CD8-positive, alpha-beta memory T cell (primary cell): ENCODE data around the gene DSCAM. TPM values are rescaled to one million over a fixed set of nuclear protein-coding genes. Genes with fewer than 3 reads are reported as not detected.

Experiments
- CTCF ChIA-PET: fragments of 350-600 bp; sonication (Branson Sonifier 250); formaldehyde crosslinking; loops from one replicate; lab custom pipeline; 2021; ENCODE audit warnings: antibody characterized with exemption; lab: Charles Lee
- POLR2A ChIA-PET: fragments of 350-600 bp; sonication (Branson Sonifier 250); formaldehyde crosslinking; loops from one replicate; lab custom pipeline; 2021; ENCODE audit warnings: antibody characterized with exemption; lab: Charles Lee
- DNase-seq, 5 donors: peaks; one replicate each; pipeline versions ENCODE4 v3.0.0 to v3.0.0-alpha.2; 2020 to 2022; ENCODE audit warnings: mixed read lengths in 1 of 5
- H3K27ac ChIP-seq: one replicate; pipeline ENCODE4 v1.7.0; 2013; ENCODE audit warnings: low read depth, mild to moderate bottlenecking, low read length, moderate library complexity
- H3K27me3 ChIP-seq: 2 replicates; pipeline ENCODE4 v1.7.0; 2013; ENCODE audit warnings: low read length, mild to moderate bottlenecking; ENCODE audit not compliant: insufficient read depth, poor library complexity, severe bottlenecking
- H3K36me3 ChIP-seq: 2 replicates; pipeline ENCODE4 v1.7.0; 2013; ENCODE audit warnings: mild to moderate bottlenecking, low read length, moderate library complexity; ENCODE audit not compliant: insufficient read depth
- H3K4me1 ChIP-seq: 2 replicates; pipeline ENCODE4 v1.7.0; 2013; ENCODE audit warnings: mild to moderate bottlenecking, low read length, moderate library complexity; ENCODE audit not compliant: insufficient read depth
- H3K4me3 ChIP-seq: 2 replicates; pipeline ENCODE4 v1.7.0; 2013; ENCODE audit warnings: mild to moderate bottlenecking, low read length
- H3K9me3 ChIP-seq: 2 replicates; pipeline ENCODE4 v1.7.0; 2013; ENCODE audit warnings: mild to moderate bottlenecking, low read length
- H3K27ac Mint-ChIP-seq, 8 donors: one replicate each; pipeline ENCODE4 v1.8.0; 2020 to 2021; ENCODE audit warnings: mixed read lengths in 8 of 8, mild to moderate bottlenecking in 6 of 8, inconsistent platforms in 3 of 8, moderate library complexity in 3 of 8
- H3K27me3 Mint-ChIP-seq, 2 donors: one replicate each; pipeline ENCODE4 v1.8.0; 2020 to 2021; ENCODE audit warnings: mixed read lengths in 2 of 2, mild to moderate bottlenecking in 1 of 2, moderate library complexity in 1 of 2
- H3K36me3 Mint-ChIP-seq, 3 donors: one replicate each; pipeline ENCODE4 v1.8.0; 2020 to 2021; ENCODE audit warnings: mixed read lengths in 3 of 3, inconsistent platforms in 1 of 3, mild to moderate bottlenecking in 1 of 3
- H3K4me1 Mint-ChIP-seq, 3 donors: one replicate each; pipeline ENCODE4 v1.8.0; 2020 to 2021; ENCODE audit warnings: mixed read lengths in 3 of 3, inconsistent platforms in 1 of 3, mild to moderate bottlenecking in 1 of 3
- H3K4me3 Mint-ChIP-seq, 7 donors: one replicate each; pipeline ENCODE4 v1.8.0; 2020 to 2021; ENCODE audit warnings: mixed read lengths in 7 of 7, mild to moderate bottlenecking in 6 of 7, moderate library complexity in 4 of 7, inconsistent platforms in 2 of 7
- H3K9me3 Mint-ChIP-seq, 5 donors: one replicate each; pipeline ENCODE4 v1.8.0; 2020 to 2022; ENCODE audit warnings: mixed read lengths in 5 of 5, mild to moderate bottlenecking in 3 of 5, moderate library complexity in 2 of 5, inconsistent platforms in 1 of 5
- polyA plus RNA-seq: library from polyadenylated mRNA; unstranded; fragments of 300-500 nt; fragmentation: Illumina TruSeq; gene quantifications from one replicate; pipeline ENCODE4 v1.2.3, GENCODE V29; 2021
- total RNA-seq, 2 experiments: library from RNA; stranded (reverse); gene quantifications; one replicate each; pipeline ENCODE4 v1.2.3, GENCODE V29; 2021

The DSCAM gene
- total and polyA plus RNA-seq, 3 experiments from 2014 or later = not detected

DNA sequence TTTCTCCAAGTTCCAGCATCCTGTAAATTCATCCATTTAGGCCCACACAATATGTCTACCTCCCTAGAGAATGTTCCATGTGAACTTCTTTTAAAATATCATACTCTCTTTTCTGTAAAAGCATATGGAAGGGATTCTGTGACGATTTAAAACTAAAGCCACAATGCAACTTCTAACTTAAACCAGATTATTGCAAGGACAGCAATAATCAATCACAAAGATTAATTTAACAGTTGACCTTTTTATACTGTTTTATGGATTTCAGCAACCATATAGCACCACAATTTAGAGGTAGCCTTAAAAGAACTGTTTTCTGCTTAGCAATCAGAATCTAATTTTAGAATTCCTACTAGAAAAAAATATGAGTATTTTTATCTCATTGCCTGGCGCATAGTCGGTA lies 58.3 kb downstream of the DSCAM start:
- Histone ChIP-seq H3K27ac (no peak overlapping the region), H3K36me3 (no peaks in the 10 kb centered on the region), H3K4me1 (no peaks in the 10 kb centered on the region), H3K27me3 (no peaks in the 10 kb centered on the region), H3K4me3 (no peak overlapping the region), H3K9me3 (no peaks in the 10 kb centered on the region)
- POLR2A ChIA-PET = no interaction called here
- CTCF ChIA-PET = no interaction called here
- Mint-ChIP-seq H3K27ac (no peak overlapping the region), H3K27me3 (no peaks in the 10 kb centered on the region), H3K36me3 (no peaks in the 10 kb centered on the region), H3K4me1 (no peaks in the 10 kb centered on the region), H3K9me3 (peaks cover 0 to 8% (median 2%) of the 10 kb centered on the region in 5 donors), H3K4me3 (no peak overlapping the region)
- DNase-seq = no peak

DNA sequence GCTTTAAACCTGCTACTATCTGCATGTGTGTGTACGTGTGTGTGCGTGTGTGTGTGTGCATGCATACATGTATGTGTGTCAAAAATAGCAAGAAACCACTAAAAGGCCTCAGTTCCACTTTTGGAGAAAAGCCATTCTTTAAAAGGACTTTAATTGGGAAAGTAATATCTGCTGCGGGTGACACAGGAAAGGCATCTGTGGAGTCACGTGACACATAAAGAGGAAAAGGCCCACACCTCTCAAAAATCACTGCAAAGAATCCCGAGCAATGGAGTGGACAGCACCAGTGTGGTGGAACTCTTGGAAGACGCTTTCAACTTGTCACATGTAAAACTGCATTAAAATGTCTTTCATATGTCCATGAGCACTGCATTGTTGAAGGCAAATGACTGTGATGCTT lies 63.6 kb downstream of the DSCAM start:
- Mint-ChIP-seq H3K27ac (no peak overlapping the region), H3K4me1 (no peaks in the 10 kb centered on the region)

DNA sequence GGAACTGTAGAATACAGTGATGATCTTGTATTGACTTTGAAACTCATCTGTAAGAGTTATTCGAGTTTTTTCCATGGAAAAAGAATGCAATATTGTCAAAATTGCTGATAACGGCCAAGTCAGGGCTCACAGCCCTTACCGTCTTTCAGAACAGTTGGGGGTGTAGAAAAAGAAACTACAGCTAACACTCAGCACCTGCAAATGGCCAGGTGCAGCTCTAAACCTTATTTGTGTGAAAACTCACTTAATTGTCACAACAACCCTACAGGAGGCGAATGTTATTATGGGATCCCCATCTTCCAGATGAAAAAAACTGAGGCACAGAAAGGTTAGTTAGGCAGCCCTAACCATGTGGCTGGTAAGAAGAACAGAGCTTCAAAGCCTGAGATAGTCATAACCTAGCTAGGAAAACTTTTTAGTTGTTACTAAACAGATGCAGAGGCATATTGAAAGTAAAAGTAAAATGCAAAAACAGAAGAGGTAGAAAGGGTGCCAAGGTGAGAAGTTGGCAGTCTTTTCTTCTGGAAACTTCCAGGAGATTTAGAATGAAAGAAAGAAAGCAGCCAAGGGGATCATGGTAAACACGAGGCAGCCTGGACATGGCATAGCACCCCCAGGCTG lies 76.4 kb downstream of the DSCAM start:
- H3K4me1 Mint-ChIP-seq = no peaks in the 10 kb centered on the region
- H3K36me3 Mint-ChIP-seq = no peaks in the 10 kb centered on the region
- Histone ChIP-seq H3K4me3 (no peak overlapping the region), H3K4me1 (no peaks in the 10 kb centered on the region), H3K9me3 (no peaks in the 10 kb centered on the region), H3K27me3 (no peaks in the 10 kb centered on the region), H3K27ac (no peak overlapping the region), H3K36me3 (no peaks in the 10 kb centered on the region)
- no peak overlapping the region for H3K4me3 Mint-ChIP-seq
- no peaks in the 10 kb centered on the region for H3K27me3 Mint-ChIP-seq
- no peak overlapping the region for H3K27ac Mint-ChIP-seq
- DNase-seq = no peak
- H3K9me3 Mint-ChIP-seq = peaks cover 2 to 8% (median 5%) of the 10 kb centered on the region in 5 donors
- CTCF ChIA-PET = no interaction called here
- POLR2A ChIA-PET = no interaction called here

More for the DNA sequence above, 63.6 kb downstream of the DSCAM start:
- Histone ChIP-seq H3K27me3 (no peaks in the 10 kb centered on the region), H3K9me3 (no peaks in the 10 kb centered on the region), H3K27ac (no peak overlapping the region), H3K4me3 (no peak overlapping the region), H3K4me1 (no peaks in the 10 kb centered on the region), H3K36me3 (no peaks in the 10 kb centered on the region)
- Mint-ChIP-seq H3K27me3 (no peaks in the 10 kb centered on the region), H3K36me3 (no peaks in the 10 kb centered on the region), H3K4me3 (no peak overlapping the region), H3K9me3 (peaks cover 3 to 7% (median 3%) of the 10 kb centered on the region in 5 donors)
- ChIA-PET CTCF (no interaction called here), POLR2A (no interaction called here)
- no peak for DNase-seq

DNA sequence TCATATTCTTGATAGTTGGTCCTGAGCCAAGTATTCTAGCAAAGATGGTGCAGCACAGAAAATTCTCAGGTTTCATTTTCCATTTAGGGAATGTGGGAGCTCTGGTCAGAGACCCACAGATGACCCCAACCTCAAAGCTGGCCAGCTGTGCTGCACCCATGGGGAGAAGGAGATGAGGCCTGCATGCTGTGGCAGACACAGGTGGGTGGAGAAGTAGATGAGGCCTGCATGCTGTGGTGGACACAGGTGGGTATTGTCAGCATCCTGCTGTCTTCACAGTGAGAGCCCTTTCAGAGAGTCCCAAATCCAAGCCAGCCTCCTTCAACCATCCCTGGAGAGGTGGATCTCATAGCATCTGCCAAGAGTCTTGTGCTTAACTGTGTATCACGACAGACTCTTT lies 77.7 kb downstream of the DSCAM start:
- H3K27me3 ChIP-seq = no peaks in the 10 kb centered on the region
- H3K36me3 Mint-ChIP-seq = no peaks in the 10 kb centered on the region
- H3K27ac ChIP-seq = no peak overlapping the region
- no peak overlapping the region for H3K4me3 ChIP-seq
- no peaks in the 10 kb centered on the region for H3K27me3 Mint-ChIP-seq
- H3K36me3 ChIP-seq = no peaks in the 10 kb centered on the region
- no peak overlapping the region for H3K4me3 Mint-ChIP-seq
- ChIA-PET CTCF (no interaction called here), POLR2A (no interaction called here)
- peaks cover 3 to 8% (median 5%) of the 10 kb centered on the region in 5 donors for H3K9me3 Mint-ChIP-seq
- H3K9me3 ChIP-seq = no peaks in the 10 kb centered on the region
- no peaks in the 10 kb centered on the region for H3K4me1 ChIP-seq
- H3K27ac Mint-ChIP-seq = no peak overlapping the region
- no peak for DNase-seq
- no peaks in the 10 kb centered on the region for H3K4me1 Mint-ChIP-seq

DNA sequence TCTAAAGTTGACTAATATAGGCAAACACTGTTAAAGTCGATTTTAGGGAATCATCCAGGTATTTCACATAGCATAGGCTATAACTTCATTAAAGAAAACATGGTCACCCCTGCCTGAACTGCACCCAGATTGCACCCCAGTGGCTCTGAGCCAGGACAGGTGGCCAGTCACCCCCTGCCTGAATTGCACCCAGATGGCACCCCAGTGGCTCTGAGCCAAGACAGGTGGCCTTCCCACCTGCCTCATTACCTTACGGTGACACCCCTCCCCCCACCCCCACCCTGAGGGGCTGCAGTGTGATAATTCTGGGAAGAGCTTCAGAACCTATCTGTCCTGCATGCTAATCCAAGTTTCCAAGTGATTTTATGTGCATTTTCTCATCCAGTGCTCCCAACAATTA lies 78.9 kb downstream of the DSCAM start:
- H3K4me1 Mint-ChIP-seq = no peaks in the 10 kb centered on the region
- H3K9me3 Mint-ChIP-seq = peaks cover 1 to 12% (median 4%) of the 10 kb centered on the region in 5 donors
- no peak overlapping the region for H3K4me3 Mint-ChIP-seq
- H3K27ac Mint-ChIP-seq = no peak overlapping the region
- Histone ChIP-seq H3K36me3 (no peaks in the 10 kb centered on the region), H3K27me3 (no peaks in the 10 kb centered on the region), H3K4me3 (no peak overlapping the region), H3K27ac (no peak overlapping the region), H3K9me3 (no peaks in the 10 kb centered on the region), H3K4me1 (no peaks in the 10 kb centered on the region)
- no peaks in the 10 kb centered on the region for H3K27me3 Mint-ChIP-seq
- POLR2A ChIA-PET = no interaction called here
- no peak for DNase-seq
- CTCF ChIA-PET = no interaction called here
- H3K36me3 Mint-ChIP-seq = no peaks in the 10 kb centered on the region

DNA sequence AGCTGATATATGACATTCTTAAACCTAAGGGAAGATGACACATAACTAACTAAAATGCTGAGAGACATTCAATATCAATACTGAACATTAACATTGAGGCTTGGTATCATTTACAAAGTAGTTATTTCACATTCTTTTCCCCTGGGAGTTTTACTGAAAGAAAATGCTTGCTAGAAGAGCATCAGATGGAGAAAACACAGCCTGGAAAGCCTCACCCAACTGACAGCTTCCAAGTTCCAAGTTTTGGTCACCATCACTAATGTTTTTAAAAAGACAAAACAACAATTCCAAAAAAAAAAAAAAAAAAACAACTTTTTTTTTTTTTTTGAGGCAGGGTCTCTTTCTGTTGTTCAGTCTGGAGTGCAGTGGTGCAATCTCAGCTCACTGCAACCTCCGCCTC lies 80.6 kb downstream of the DSCAM start:
- Mint-ChIP-seq H3K36me3 (no peaks in the 10 kb centered on the region), H3K27me3 (no peaks in the 10 kb centered on the region), H3K4me3 (no peak overlapping the region), H3K9me3 (peaks cover 0 to 19% (median 12%) of the 10 kb centered on the region in 5 donors), H3K27ac (no peak overlapping the region), H3K4me1 (no peaks in the 10 kb centered on the region)
- CTCF ChIA-PET = no interaction called here
- H3K4me3 ChIP-seq = no peak overlapping the region
- H3K27ac ChIP-seq = no peak overlapping the region
- POLR2A ChIA-PET = no interaction called here
- no peaks in the 10 kb centered on the region for H3K36me3 ChIP-seq
- H3K27me3 ChIP-seq = no peaks in the 10 kb centered on the region
- no peaks in the 10 kb centered on the region for H3K9me3 ChIP-seq
- H3K4me1 ChIP-seq = no peaks in the 10 kb centered on the region
- DNase-seq = no peak

DNA sequence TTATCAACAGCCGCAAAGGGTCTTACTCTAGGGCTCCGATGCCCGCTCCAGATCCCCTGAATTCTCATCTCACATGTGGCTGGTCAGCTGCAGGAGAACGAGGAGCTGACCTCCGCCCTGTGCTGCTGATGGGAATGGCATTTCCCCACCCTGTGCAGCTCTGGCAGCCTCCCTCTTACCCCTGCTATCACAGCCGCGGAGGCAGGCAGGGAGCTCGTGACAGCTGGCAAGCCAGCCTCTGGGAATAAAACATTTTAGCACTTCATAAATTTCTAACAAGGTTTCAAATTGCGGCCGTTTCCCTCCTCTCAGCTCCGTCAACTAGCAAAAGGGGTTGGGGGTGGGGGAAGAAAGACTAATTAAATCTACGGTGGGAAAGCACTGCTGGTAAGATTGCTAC lies 81.1 kb downstream of the DSCAM start:
- H3K9me3 ChIP-seq = no peaks in the 10 kb centered on the region
- no peaks in the 10 kb centered on the region for H3K4me1 ChIP-seq
- peaks cover 0 to 3% (median 0%) of the 10 kb centered on the region in 3 donors for H3K36me3 Mint-ChIP-seq
- no peaks in the 10 kb centered on the region for H3K4me1 Mint-ChIP-seq
- no peaks in the 10 kb centered on the region for H3K36me3 ChIP-seq
- DNase-seq = no peak
- H3K27ac ChIP-seq = no peak overlapping the region
- H3K27me3 ChIP-seq = no peaks in the 10 kb centered on the region
- H3K27ac Mint-ChIP-seq = no peak overlapping the region
- peaks cover 0 to 21% (median 12%) of the 10 kb centered on the region in 5 donors for H3K9me3 Mint-ChIP-seq
- H3K4me3 ChIP-seq = no peak overlapping the region
- no peak overlapping the region for H3K4me3 Mint-ChIP-seq
- ChIA-PET POLR2A (no interaction called here), CTCF (no interaction called here)
- no peaks in the 10 kb centered on the region for H3K27me3 Mint-ChIP-seq

DNA sequence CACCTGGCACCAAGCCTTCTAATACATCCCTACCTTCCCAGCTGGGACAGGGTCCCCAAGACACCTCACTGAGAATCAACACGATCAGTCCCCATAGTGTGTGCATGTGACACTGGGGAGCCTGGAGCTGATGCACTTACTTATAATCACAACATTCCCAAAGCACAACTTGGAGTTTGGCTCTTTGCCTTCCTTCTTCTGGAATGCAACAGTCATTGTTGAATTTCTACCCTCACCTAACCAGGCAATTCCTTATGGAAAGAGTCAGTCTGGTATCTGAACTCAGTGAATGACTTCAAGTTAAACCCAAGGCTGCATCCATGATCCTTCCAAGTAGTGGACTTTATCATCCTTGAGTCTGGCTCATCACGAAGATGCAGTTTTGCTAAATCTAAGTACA lies 86.1 kb downstream of the DSCAM start:
- no peak overlapping the region for H3K27ac Mint-ChIP-seq
- no peaks in the 10 kb centered on the region for H3K4me1 Mint-ChIP-seq
- peaks cover 0 to 3% of the 10 kb centered on the region in 2 donors for H3K27me3 Mint-ChIP-seq

More for the DNA sequence above, 86.1 kb downstream of the DSCAM start:
- H3K36me3 ChIP-seq = no peaks in the 10 kb centered on the region
- no peaks in the 10 kb centered on the region for H3K9me3 ChIP-seq
- H3K4me1 ChIP-seq = no peaks in the 10 kb centered on the region
- ChIA-PET CTCF (no interaction called here), POLR2A (no interaction called here)
- Mint-ChIP-seq H3K4me3 (no peak overlapping the region), H3K36me3 (peaks cover 0 to 5% (median 0%) of the 10 kb centered on the region in 3 donors), H3K9me3 (peaks cover 4 to 31% (median 11%) of the 10 kb centered on the region in 5 donors)
- no peak for DNase-seq
- no peak overlapping the region for H3K4me3 ChIP-seq
- no peak overlapping the region for H3K27ac ChIP-seq
- H3K27me3 ChIP-seq = no peaks in the 10 kb centered on the region
